IPS-15b (cell line): Measurements from ENCODE around the gene TRAPPC11.

Experiments
- H3K27me3 ChIP-seq: one replicate; pipeline ENCODE4 v1.6.1; 2013; ENCODE audit warnings: low read length; ENCODE audit not compliant: control insufficient read depth, insufficient read depth
- H3K36me3 ChIP-seq: one replicate; pipeline ENCODE4 v1.6.1; 2013; ENCODE audit warnings: low read length; ENCODE audit not compliant: control insufficient read depth, insufficient read depth
- H3K4me1 ChIP-seq: one replicate; pipeline ENCODE4 v1.6.1; 2013; ENCODE audit warnings: mild to moderate bottlenecking, low read length; ENCODE audit not compliant: control insufficient read depth, insufficient read depth
- H3K4me3 ChIP-seq: one replicate; pipeline ENCODE4 v1.5.1; 2013; ENCODE audit warnings: low read depth, low read length
- H3K9ac ChIP-seq: one replicate; pipeline ENCODE4 v1.6.1; 2013; ENCODE audit warnings: low read depth, mild to moderate bottlenecking, low read length
- H3K9me3 ChIP-seq: one replicate; pipeline ENCODE4 v1.6.1; 2013; ENCODE audit warnings: mild to moderate bottlenecking, low read length; ENCODE audit not compliant: control insufficient read depth, insufficient read depth

TRAPPC11 gene

GRCh38 chr4:183645326-183645725, 13.8 kb upstream of the TRAPPC11 start:
- Histone ChIP-seq H3K4me3 (no peak overlapping the region), H3K4me1 (no peaks in the 10 kb centered on the region), H3K9me3 (no peaks in the 10 kb centered on the region), H3K36me3 (peaks cover 12% of the 10 kb centered on the region), H3K9ac (no peak overlapping the region), H3K27me3 (no peaks in the 10 kb centered on the region)

GRCh38 chr4:183657564-183657963, 1.5 kb upstream of the TRAPPC11 start:
- Histone ChIP-seq H3K9me3 (no peaks in the 10 kb centered on the region), H3K27me3 (no peaks in the 10 kb centered on the region), H3K9ac (no peak overlapping the region), H3K36me3 (peaks cover 2% of the 10 kb centered on the region), H3K4me3 (no peak overlapping the region), H3K4me1 (peaks cover 8% of the 10 kb centered on the region)

GRCh38 chr4:183658362-183659028, 598 bp upstream of the TRAPPC11 start:
- no peaks in the 10 kb centered on the region for H3K27me3 ChIP-seq
- H3K4me1 ChIP-seq: peaks cover 8% of the 10 kb centered on the region
- peak overlapping the region; percentile 80 for H3K4me3 ChIP-seq
- H3K36me3 ChIP-seq: peaks cover 2% of the 10 kb centered on the region
- peak overlapping the region; percentile 70 for H3K9ac ChIP-seq
- no peaks in the 10 kb centered on the region for H3K9me3 ChIP-seq

- peak overlapping the region; percentile 80 for H3K4me3 ChIP-seq
- H3K9me3 ChIP-seq: no peaks in the 10 kb centered on the region
- H3K9ac ChIP-seq: peak overlapping the region; percentile 83
- H3K36me3 ChIP-seq: peaks cover 2% of the 10 kb centered on the region
- H3K27me3 ChIP-seq: no peaks in the 10 kb centered on the region
- peaks cover 8% of the 10 kb centered on the region for H3K4me1 ChIP-seq
Observed at GRCh38 chr4:183659872-183660242, 764 bp downstream of the TRAPPC11 start.

- H3K27me3 ChIP-seq: no peaks in the 10 kb centered on the region
- no peaks in the 10 kb centered on the region for H3K9me3 ChIP-seq
- no peaks in the 10 kb centered on the region for H3K4me1 ChIP-seq
- H3K9ac ChIP-seq: no peak overlapping the region
- no peak overlapping the region for H3K4me3 ChIP-seq
- H3K36me3 ChIP-seq: peaks cover 6% of the 10 kb centered on the region
Observed at GRCh38 chr4:183666088-183666487, 7.0 kb downstream of the TRAPPC11 start.

GRCh38 chr4:183670251-183670650, 11.2 kb downstream of the TRAPPC11 start:
- Histone ChIP-seq H3K36me3 (peaks cover 9% of the 10 kb centered on the region), H3K27me3 (no peaks in the 10 kb centered on the region), H3K4me3 (no peak overlapping the region), H3K4me1 (no peaks in the 10 kb centered on the region), H3K9ac (no peak overlapping the region), H3K9me3 (no peaks in the 10 kb centered on the region)

GRCh38 chr4:183670960-183671555, 12.0 kb downstream of the TRAPPC11 start:
- H3K36me3 ChIP-seq: peaks cover 9% of the 10 kb centered on the region
- no peak overlapping the region for H3K4me3 ChIP-seq
- no peaks in the 10 kb centered on the region for H3K9me3 ChIP-seq
- no peaks in the 10 kb centered on the region for H3K27me3 ChIP-seq
- no peak overlapping the region for H3K9ac ChIP-seq
- H3K4me1 ChIP-seq: no peaks in the 10 kb centered on the region

- Histone ChIP-seq H3K9ac (no peak overlapping the region), H3K36me3 (peaks cover 8% of the 10 kb centered on the region), H3K4me1 (no peaks in the 10 kb centered on the region), H3K9me3 (no peaks in the 10 kb centered on the region), H3K4me3 (no peak overlapping the region), H3K27me3 (no peaks in the 10 kb centered on the region)
Observed at GRCh38 chr4:183674153-183674552, 15.1 kb downstream of the TRAPPC11 start.

GRCh38 chr4:183675625-183676024, 16.5 kb downstream of the TRAPPC11 start:
- H3K4me3 ChIP-seq: no peak overlapping the region
- H3K9ac ChIP-seq: no peak overlapping the region
- no peaks in the 10 kb centered on the region for H3K4me1 ChIP-seq
- no peaks in the 10 kb centered on the region for H3K27me3 ChIP-seq
- peaks cover 3% of the 10 kb centered on the region for H3K36me3 ChIP-seq
- H3K9me3 ChIP-seq: no peaks in the 10 kb centered on the region

GRCh38 chr4:183681119-183681518, 22.0 kb downstream of the TRAPPC11 start:
- no peak overlapping the region for H3K4me3 ChIP-seq
- no peaks in the 10 kb centered on the region for H3K36me3 ChIP-seq
- H3K27me3 ChIP-seq: no peaks in the 10 kb centered on the region
- H3K9ac ChIP-seq: no peak overlapping the region
- H3K9me3 ChIP-seq: no peaks in the 10 kb centered on the region
- no peaks in the 10 kb centered on the region for H3K4me1 ChIP-seq

- H3K9me3 ChIP-seq: no peaks in the 10 kb centered on the region
- no peak overlapping the region for H3K9ac ChIP-seq
- H3K4me3 ChIP-seq: no peak overlapping the region
- H3K36me3 ChIP-seq: no peaks in the 10 kb centered on the region
- no peaks in the 10 kb centered on the region for H3K4me1 ChIP-seq
- no peaks in the 10 kb centered on the region for H3K27me3 ChIP-seq
Observed at GRCh38 chr4:183686461-183686860, 27.4 kb downstream of the TRAPPC11 start.

- no peaks in the 10 kb centered on the region for H3K4me1 ChIP-seq
- no peaks in the 10 kb centered on the region for H3K36me3 ChIP-seq
- no peak overlapping the region for H3K4me3 ChIP-seq
- H3K9me3 ChIP-seq: no peaks in the 10 kb centered on the region
- no peaks in the 10 kb centered on the region for H3K27me3 ChIP-seq
- no peak overlapping the region for H3K9ac ChIP-seq
Observed at GRCh38 chr4:183688216-183688615, 29.1 kb downstream of the TRAPPC11 start.
